NCI-H2029 (cell line): ENCODE results near the gene SNAP47.

Experiments used
- DNase-seq: peaks from one replicate; lab custom pipeline; 2025; lab: John Stamatoyannopoulos, UW

The SNAP47 gene

GRCh38 chr1:227785805-227786671, 50.8 kb downstream of the SNAP47 start:
- no peak for DNase-seq

- no peak for DNase-seq
Observed at GRCh38 chr1:227786673-227787512, 51.7 kb downstream of the SNAP47 start.

GRCh38 chr1:227787513-227788270, 52.5 kb downstream of the SNAP47 start:
- peak; percentile 80 for DNase-seq

- peak; percentile 35 for DNase-seq
Observed at GRCh38 chr1:227788271-227789083, 53.2 kb downstream of the SNAP47 start.

GRCh38 chr1:227789084-227790033, 54.1 kb downstream of the SNAP47 start:
- no peak for DNase-seq

- DNase-seq, result no peak
Observed at GRCh38 chr1:227790034-227790400, 54.8 kb downstream of the SNAP47 start.

GRCh38 chr1:227790868-227791267, 55.6 kb downstream of the SNAP47 start:
- no peak for DNase-seq

- DNase-seq, result no peak
Observed at GRCh38 chr1:227791425-227792143, 56.3 kb downstream of the SNAP47 start.

GRCh38 chr1:227792216-227793078, 57.2 kb downstream of the SNAP47 start:
- no peak for DNase-seq

GRCh38 chr1:227793079-227793947, 58.1 kb downstream of the SNAP47 start:
- DNase-seq, result no peak

GRCh38 chr1:227793948-227794816, 58.9 kb downstream of the SNAP47 start:
- no peak for DNase-seq

- DNase-seq, result no peak
Observed at GRCh38 chr1:227794817-227795192, 59.6 kb downstream of the SNAP47 start.

- DNase-seq, result no peak
Observed at GRCh38 chr1:227795732-227796131, 60.5 kb downstream of the SNAP47 start.

GRCh38 chr1:227796359-227796915, 61.2 kb downstream of the SNAP47 start:
- DNase-seq, result no peak

- DNase-seq, result no peak
Observed at GRCh38 chr1:227797144-227797543, 61.9 kb downstream of the SNAP47 start.

GRCh38 chr1:227797625-227798024, 62.4 kb downstream of the SNAP47 start:
- no peak for DNase-seq
